Right ventricle myocardium superior (tissue), 1 donor: ENCODE results near the gene ALDH1L1. TPM values are rescaled to one million over a fixed set of nuclear protein-coding genes. Genes with fewer than 3 reads are reported as not detected.

ENCODE experiments used
- ATAC-seq: fragments of 200-7000 bp; cut with Tn5 transposase; one replicate; pipeline ENCODE4 v1.9.1; 2020; ENCODE audit warnings: mild to moderate bottlenecking; ENCODE audit not compliant: poor library complexity
- DNase-seq: peaks from one replicate; pipeline ENCODE4 v3.0.0-alpha.2; 2020
- intact Hi-C: fragments of 100-400 bp; cut with DNase I; formaldehyde crosslinking; loops from one replicate; pipeline ENCODE4 v1.11.2; 2022
- total RNA-seq: library from RNA; stranded (reverse); fragmentation: NEBNext Ultra II Directional; extraction: Animal tissue kit (Norgen Biotek cat#: 25700); gene quantifications from one replicate; pipeline ENCODE4 v1.2.1, GENCODE V29; 2021
- donor health status: DM: no; HTN: yes; CAD: no; lungs with severe emphysema.

ALDH1L1 gene
- total RNA-seq, 1 donor from 2014 or later: 21.5 TPM

DNA sequence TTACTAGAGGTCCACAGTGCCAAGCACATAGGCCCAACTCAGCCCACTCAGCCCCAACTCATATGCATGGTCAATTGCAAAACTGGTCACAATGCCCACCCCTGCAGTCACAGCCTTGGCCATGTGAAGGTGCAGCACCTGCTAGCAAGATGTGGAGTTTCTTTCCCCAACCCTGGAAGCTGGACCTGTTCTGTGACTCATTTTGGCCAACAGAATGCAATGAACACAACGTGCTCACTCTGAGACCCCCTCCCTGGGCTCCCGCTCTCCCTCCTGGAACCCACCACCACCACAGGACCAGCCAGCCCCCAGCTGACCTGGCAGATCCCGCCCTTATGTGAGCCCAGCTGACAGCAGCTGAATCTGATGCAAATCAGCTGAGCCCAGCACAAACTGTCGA lies 34.4 kb downstream of the ALDH1L1 start:
- no peak for ATAC-seq

DNA sequence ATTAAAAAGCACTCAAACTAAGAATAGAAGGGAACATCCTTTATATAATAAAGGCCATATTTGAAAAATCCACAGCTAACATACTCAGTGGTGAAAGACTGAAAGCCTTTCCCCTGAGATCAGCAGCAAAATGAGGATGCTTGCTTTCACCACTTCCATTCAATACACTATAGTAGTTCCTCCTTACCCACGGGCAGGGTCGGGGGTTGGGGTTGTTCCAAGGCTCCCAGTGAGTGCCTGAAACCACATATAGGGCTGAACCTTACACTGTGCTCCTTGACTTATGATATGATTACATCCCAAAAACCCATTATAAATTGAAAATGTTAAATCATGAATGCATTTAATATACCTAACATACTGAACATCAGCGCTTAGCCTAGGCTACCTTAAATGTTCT lies 37.7 kb downstream of the ALDH1L1 start:
- ATAC-seq: no peak
- intact Hi-C loops: no loop called here
- no peak for DNase-seq

More for the DNA sequence above, 34.4 kb downstream of the ALDH1L1 start:
- no peak for DNase-seq
- intact Hi-C loops: no loop called here

DNA sequence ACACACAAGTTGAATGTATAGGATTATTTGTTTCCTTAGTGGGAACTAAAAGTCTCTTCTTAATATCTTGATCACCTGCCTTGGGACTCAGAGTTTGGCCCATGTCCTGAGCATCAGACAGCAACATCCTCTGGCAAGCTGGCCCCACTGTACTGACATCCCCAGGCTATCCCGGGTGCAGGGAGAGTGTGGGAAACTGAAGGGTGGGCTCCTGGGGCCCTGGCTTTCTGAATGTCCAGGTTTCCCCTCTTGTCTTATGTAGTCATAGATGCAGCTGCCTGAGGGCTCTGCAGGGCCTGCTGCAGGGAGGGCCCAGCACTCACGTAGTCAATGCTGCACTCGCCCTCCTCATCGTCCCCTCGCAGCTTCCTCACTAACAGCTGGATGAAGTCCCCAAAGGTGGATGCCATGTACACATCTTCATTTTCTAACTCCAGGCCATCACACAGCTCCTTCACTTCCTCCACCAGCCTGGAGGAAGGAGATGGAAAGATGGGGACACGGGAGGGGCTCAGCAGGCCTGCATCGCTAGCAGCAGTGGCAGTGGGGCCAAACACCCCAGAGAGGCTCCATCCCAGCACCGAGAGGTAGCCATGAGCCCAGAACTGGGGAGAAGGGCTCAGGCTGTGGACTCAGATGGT lies 42.8 kb downstream of the ALDH1L1 start:
- intact Hi-C loops: no loop called here
- ATAC-seq (no peak), DNase-seq (no peak)

DNA sequence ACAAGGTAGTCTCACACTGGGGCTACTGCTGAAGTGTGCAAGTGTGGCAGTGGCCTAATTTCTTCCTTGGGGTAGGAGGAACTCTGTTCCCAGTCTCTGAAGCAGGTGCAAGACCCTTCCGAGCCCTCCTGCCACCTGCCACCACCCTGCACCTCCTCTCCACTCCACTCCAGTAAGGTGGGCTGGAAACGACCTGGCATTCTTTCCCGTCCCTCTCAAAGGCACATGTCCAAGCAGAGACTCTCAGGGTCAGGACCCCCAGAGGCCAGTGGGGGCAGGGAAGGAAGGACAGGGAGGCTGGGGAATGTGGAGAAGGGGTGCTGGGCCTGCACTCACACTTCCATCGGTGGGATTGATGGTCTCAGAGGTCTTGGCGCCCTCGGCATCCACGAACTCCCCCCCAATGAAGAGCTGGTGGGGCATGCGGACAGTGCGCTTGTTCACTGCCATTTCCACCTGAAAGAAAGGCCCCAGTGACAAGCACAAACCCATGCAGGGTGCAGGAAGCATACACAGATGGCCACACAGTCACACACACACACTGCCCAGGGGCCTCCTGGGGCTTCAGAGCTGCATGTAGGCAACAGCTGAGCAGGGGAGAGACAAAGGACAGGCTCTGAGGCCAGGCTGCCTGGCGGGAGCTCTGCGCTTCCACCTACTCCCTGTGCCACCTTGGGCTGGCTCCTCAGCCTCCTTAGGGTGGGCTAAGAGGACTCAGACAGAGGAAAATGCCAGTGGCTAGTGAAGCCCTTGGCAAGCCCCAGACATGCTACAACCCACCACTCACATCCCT lies 43.8 kb downstream of the ALDH1L1 start:
- intact Hi-C loops: no loop called here
- ATAC-seq (no peak), DNase-seq (no peak)

DNA sequence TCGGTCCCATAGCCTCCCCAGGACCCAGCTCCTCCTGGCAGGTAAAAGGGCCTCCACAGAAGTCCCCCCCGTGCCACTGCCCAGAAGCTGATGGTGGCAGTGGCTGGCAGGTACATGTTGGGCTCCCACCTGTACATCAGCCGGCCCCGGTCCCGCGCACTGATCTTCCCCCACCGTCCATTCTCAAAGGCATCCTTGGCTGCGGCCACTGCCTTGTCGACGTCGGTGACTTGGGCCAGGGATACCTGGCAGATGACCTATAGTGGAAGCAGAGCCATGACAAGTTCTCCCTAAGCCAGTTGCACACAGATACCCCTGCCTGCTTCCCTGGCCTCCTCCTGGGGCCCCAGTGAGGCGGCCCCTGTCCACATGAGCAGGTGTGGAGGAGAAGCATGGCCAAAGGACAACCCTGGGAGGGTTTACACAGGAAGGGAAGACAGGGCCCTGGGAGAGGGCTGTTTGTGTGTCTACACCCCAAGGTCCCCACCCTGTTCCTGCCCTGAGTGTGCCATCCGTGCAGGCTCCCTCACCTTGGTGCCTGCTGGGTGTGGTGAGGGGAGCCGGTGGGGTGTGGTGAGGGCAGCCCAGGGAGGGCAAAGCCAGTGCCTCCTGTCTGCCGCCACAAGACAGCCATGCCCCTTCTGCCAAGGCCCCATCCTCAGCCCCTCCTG lies 44.8 kb downstream of the ALDH1L1 start:
- DNase-seq: peak; percentile 32
- intact Hi-C loops: no loop called here
- no peak for ATAC-seq

DNA sequence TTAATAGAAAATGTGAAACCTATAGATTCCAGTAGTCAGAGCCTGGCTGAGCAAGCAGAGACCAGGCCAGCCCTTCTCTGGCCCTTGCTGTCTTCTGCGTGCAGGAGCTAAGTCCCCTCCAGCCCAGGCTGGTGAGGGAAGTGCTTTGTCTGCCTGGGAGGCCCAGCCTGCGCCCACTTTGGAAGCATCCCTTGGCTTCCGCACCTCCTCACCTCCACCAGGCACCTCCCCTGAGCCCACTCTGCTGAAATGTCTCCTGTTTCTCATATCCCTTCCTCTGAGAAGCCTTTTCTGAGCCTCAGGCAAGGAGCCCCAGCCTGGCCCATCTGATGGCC lies 45.3 kb downstream of the ALDH1L1 start:
- intact Hi-C loops: no loop called here
- ATAC-seq (no peak), DNase-seq (no peak)

DNA sequence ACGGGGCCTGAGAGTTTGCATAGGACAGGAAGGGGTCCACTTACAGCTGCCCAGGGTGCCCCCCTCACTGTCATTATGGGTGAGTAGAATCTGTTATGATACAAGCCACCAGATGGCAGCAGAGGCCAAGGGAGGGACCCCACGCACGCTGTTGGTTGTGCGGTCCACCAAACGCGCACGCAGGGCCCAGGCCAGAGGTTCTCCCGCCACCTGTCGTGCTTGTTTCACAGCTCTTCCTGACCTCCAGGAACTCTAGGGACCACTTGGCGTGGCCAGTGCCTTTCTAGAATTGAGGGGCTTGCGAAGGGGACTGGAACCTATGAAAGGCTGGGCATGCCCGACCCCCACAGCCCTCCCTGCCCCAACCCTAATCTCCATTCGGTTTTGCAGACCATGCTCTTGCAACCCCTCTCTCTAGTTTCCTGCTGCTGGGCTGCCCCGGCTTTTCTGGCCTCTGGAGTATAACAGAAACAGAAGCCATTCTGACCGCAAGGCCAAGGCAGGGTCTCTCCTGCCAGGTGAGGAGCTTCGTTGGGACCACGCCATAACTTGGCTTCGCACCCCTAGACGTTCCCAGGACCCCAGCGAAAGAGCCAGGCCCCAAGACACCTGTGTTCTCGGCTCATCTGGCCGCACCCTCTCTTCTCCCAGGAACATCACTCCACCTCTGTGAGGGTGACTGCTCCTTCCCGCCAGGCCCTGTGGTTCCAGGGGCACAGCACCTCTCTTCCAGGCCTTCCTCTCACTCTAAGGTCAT lies 46.0 kb downstream of the ALDH1L1 start:
- ATAC-seq: peak; percentile 94
- intact Hi-C loops: loop anchor here (5.0 kb wide), 2 partner anchors 63 to 258 kb away; partner anchors contain the start of gene CFAP100
- DNase-seq: peak; percentile 72

DNA sequence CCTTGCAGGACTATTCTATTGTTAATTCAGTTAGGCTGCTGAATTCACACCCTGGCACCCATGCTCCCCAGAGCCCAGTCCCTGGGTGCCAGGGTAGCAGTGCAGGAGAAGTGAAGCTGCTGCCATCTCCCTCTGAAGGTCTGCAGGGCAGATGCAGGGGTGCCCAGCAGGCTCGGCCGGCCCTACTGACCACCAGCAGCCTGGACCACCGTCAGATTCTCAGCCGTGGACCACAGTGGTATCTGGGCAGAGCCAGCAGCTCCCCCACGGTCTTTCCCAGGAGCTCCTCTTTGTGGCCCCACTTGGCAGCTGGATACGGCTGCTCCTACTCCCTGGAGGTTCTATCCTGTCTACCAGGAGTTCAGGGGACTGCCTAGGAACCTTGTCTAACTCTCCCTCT lies 46.8 kb downstream of the ALDH1L1 start:
- intact Hi-C loops: loop anchor here (5.0 kb wide), 2 partner anchors 64 to 259 kb away; partner anchors contain the start of gene CFAP100
- no peak for ATAC-seq
- DNase-seq: peak; percentile 23

DNA sequence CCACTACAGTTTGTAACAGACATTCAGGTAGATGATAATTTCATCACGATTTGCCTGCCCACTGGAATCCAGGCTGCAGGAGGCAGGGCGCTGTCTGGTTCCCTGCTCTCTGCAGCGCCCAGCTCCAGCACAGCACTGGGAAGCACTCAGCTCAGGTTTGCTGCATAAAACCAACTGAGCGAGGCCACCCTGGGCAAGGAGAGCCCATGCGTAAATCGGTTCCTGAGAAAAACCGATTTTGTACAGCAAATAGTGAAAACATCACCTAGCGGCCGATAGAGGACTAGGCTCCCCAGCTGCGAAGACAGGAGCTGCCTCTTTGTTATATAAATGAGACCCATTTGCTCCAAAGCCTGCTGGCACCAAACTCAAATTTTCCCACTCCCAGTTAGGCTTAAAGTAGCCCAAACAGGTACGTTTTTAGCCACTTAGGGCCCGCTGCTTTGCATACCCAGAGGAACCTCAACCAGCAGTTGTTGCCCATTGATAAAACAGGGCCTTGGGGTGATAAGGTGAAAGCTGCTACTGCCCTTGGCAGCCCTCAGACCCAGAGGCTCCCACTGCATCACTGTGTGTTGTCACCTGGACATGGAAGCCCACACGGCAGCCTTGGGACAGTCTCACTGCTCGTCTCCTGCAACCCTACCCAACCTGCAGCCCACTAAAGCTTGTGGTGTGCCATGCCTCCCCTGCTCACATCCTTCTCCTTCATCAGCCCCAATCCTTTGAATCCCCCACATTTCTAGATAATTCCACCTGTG lies 47.5 kb downstream of the ALDH1L1 start:
- ATAC-seq: no peak
- intact Hi-C loops: loop anchor here (5.0 kb wide), 2 partner anchors 64 to 259 kb away; partner anchors contain the start of gene CFAP100
- no peak for DNase-seq

DNA sequence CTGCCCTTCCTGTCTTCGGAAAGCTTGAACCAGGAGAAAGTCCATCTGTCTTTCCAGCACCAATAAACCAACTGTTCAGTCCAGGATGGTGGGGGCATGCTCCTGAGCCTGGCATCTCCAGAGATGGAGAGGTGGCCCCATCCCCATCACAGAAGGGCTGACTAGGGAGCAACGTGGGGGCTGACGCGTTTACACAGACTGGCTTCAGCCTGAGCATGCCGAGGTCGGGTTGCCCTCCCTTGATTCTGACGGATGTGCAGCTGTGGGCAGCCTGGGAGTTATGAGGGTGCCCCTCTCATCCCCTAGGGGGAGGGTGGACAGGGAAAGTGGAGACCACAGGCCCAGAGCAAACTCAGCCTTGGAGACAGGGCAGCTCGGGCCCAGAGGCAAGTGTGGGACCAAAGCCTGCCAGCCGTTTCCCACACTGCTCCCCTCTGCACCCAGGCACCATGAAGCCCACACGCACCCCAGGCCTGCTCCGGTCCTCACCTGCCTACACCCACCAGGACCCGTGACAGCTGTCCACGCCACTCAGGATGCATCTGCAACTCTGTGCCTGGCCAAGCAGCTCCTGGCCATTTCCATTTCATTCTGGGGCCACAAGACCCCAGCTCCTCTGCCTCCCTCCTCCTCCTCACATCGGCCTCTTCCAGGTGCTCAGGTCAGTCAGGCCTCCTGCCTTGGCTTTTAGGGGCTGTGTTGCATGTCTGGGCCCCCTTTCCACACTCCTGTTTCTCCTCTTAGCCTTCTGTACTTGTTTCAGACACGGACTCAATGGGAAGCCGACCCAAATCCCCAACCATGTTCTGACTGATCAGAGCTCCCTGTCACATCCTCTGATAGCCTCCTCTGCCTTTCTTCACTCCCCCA lies 48.3 kb downstream of the ALDH1L1 start:
- ATAC-seq: no peak
- DNase-seq: peak; percentile 38
- intact Hi-C loops: loop anchor here (5.0 kb wide), 2 partner anchors 65 to 260 kb away; partner anchors contain the start of gene CFAP100

DNA sequence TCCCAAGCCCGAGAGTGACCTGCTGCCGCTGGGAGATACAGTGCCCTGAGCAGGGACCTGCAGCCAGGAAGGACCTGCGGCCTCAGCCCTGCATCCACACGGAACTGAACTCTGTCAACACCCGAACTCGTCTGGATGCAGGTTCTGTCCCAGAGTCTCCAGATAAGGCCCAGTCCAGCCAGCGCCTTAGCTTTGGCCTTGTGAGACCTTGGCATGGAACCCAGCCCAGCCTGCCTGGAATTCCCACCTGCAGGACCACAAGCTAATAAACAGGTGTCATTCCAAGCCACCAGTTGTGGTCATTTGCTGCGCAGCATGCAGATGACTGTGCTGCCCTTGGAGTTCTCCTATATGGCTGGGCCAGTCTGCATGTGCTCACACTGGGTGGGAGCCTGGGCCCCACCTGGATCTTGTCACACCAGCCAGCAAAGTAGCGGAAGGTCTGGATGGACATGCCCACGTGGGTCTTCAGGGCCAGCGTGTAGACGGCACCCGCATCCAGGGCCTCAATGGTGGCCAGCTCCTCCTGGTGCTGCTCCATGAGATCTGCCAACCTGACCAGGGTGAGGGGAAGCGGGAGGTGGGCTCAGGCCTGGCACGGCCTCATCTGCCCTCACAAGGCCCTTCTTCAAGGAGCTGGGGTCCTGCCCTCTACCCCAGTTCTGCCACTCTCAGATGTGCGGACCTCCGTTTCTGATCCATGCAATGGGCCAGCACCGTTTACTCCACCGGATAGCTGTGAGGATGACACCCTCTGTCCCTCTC lies 49.2 kb downstream of the ALDH1L1 start:
- intact Hi-C loops: loop anchor here (5.0 kb wide), 2 partner anchors 66 to 261 kb away; partner anchors contain the start of gene CFAP100
- DNase-seq (peak; percentile 20), ATAC-seq (no peak)

DNA sequence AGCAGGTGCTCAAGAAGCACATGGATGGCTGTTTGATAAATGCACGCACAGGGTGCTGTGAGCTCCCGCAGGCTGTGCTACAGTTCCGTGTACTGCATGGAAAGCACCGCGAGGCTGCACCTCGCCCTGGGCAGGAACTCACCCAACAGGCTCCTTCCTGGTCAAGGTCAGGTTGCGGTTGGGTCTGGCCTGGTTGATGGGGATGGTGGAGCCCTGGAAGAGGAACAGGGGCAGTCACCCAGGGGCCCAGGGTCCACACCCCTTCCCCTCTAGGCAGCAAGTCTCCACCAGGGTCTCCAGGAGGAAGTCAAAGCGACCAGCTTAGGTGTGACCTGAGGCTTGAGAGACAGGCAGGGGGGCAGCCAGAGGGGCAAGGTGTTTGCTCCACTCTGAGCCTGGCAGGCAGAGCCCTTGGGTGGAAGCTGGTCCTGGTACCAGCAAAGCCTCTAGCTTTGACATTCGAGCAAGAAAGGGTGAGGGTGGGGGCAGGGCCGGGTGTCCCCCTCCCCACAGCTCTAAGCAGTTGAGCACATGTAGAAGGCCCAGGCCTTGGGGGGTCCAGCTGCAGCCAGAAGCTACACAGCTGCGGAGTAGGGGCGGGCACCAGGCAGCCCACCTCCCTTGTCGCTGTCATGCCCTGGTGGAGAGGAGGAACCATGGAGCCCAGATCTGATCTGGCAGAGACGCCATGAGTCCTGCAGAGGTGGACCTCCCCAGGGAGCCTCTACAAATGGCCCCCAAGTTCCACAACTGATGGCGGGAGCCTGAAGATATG lies 50.1 kb downstream of the ALDH1L1 start:
- intact Hi-C loops: loop anchor here (5.0 kb wide), 2 partner anchors 67 to 262 kb away; partner anchors contain the start of gene CFAP100
- ATAC-seq: no peak

DNA sequence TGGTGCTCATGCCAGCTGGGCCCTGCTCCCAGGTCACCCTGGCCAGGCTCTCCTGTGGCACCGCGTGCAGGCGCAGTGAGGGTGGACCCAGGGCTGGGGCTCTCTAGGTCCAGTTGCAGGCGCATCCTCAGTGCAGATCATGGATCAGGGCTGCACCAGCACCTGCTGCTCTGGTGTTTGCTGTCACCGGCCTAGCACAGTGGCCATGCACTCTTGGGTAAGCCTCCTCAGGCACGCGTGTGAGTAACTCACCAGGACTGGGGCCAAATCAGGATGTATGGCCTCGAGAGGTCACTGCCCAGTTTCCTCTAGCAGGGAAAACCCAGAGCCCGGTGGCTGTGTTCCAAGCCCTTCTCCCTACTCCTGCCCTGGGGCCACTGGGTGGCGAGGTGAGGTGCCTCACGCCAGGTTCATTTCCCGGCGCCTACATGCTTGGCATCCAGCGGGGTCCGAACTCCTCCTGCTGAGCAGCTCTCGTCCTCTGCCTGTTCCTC lies 50.9 kb downstream of the ALDH1L1 start:
- DNase-seq (peak; percentile 54), ATAC-seq (no peak)
- intact Hi-C loops: no loop called here

More for the DNA sequence above, 50.1 kb downstream of the ALDH1L1 start:
- peak; percentile 30 for DNase-seq

DNA sequence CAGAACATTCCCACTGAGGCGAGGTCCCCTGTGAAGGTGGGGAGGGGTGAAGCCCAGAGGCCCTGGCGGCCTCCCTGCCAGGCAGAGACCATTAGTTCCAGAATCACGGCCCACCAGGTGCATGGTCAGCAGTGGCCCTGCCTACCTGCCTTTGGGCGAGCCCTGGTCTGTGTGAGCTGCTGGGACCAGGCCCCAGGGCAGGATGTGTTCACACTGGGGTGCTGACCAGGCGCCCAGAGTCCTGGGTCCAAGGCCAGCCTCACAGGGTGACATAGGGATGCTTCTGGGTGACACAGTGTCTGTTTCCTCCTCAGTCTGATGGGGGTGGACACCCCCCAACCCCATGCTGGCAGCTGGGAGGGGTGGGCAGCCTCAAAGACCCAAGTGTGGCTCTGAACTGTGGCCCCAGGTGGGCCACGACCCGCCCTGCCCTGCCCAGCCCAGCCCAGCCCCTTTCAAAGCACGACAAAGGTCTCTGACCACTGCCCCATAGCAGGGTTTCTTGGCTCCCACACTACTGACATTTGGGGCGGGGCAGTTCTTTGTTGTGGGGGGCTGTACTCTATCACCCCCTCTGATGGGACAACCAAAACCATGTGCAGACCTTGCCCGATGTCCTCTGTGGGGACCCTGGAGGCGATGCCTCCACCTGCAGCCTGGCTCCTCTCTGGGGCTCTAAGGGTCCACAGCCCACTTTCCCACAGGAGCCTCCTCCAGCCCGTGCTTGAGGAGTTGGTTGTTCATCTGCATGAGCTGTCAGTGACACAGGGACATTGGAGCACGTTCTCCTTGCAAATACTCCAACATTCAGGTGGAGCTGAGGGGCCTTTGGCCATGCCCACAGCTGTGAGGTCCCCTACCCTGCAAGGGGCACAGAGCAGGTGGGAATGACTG lies 51.6 kb downstream of the ALDH1L1 start:
- intact Hi-C loops: no loop called here
- ATAC-seq (no peak), DNase-seq (peak; percentile 24)

DNA sequence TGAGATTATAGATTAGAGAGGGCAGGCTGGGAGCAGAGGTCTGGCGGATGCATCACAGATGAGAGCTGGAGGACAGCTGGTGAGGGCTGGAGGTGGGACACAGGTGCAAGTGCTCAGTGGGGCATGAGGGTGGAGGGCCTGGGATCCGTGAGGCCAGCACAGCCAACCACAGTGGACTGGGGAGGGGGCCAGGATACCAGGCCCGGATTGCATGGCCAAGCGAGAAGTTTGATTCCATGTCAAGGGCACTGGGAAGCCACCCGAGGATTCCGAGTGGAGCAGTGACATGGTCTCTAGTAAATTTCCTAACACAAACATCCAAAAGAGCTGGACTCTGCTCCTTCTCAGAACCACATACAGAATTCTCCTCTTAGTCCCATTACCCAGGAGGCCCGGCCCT lies 52.5 kb downstream of the ALDH1L1 start:
- no peak for ATAC-seq
- intact Hi-C loops: no loop called here
- DNase-seq: no peak
